NCI-H1436 treated with DMSO at 0.1 percent for 48 hours (cell line): ENCODE results near the gene RAB5A.
"Not testable (repeated sequence)": the region's sequence is repeated elsewhere in the genome, so short reads cannot be mapped to it uniquely, and the experiment has no call there.

Experiments
- DNase-seq: peaks from one replicate; lab custom pipeline; 2025; lab: John Stamatoyannopoulos, UW

RAB5A gene

DNA sequence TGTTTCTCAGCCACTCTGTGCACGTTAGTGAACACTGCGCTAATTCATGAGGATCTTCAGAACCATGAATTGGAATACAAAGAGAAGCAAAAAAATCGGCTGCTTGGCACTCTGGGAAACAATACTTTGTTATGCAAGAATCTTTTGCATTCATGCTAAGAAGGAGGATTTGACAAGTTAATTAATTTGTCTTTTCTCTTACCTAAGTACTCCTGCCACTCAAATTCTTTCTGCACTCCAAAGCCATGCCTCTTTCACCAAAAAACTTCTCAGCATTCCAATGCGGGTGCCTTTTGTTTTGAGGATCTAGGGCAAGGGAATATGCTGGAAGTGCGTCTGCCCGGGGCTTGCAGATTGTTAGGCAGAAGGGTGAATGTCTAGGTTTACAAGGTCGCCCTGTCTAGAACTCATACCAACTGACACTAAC is 82.0 kb downstream of the RAB5A start:
- DNase-seq = no peak

DNA sequence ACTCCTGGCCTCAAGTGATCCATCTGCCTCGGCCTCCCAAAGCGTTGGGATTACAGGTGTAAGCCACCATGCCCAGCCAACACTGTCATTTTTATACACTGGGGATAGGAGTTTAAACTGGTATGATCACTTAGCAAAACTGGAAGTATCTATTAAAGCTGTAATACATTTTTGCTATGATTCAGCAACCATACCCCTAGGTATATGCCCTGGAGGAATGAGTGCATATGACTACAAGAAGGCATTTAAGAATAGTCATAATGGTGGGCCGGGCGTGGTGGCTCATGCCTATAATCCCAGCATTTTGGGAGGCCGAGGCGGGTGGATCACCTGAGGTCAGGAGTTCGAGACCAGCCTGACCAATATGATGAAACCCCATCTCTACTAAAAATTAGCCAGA is 85.0 kb downstream of the RAB5A start:
- not testable (repeated sequence) for DNase-seq
